Left colon (tissue), 2 donors: ENCODE data around the gene HYAL2. TPM values are rescaled to one million over a fixed set of nuclear protein-coding genes. Genes with fewer than 3 reads are reported as not detected.

Experiments used
- ATAC-seq: fragments of 200-7000 bp; cut with Tn5 transposase; one replicate; pipeline ENCODE4 v1.9.1; 2020; ENCODE audit warnings: mild to moderate bottlenecking, moderate library complexity
- DNase-seq, 2 donors: peaks; one replicate each; pipeline ENCODE4 v3.0.0-alpha.2; 2020
- intact Hi-C, 2 donors: fragments of 100-400 bp; cut with DNase I in 1 of 2; cut with micrococcal nuclease in 1 of 2; formaldehyde crosslinking; loops; one replicate each; pipeline versions ENCODE4 v1.11.2 to v1.14.0; 2022; cut with DNase I, micrococcal nuclease
- total RNA-seq, 2 donors: library from RNA; stranded (reverse); fragmentation: NEBNext Ultra II Directional; extraction: Animal tissue kit (Norgen Biotek cat#: 25700); gene quantifications; one replicate each; pipeline ENCODE4 v1.2.1, GENCODE V29; 2021
- donor health status: DM: no; HTN: no; CAD: no.
- donor health status: DM: yes; HTN: yes; CAD: no.

The HYAL2 gene
- total RNA-seq, 2 donors from 2014 or later = 27.9 to 34.7 TPM

DNA sequence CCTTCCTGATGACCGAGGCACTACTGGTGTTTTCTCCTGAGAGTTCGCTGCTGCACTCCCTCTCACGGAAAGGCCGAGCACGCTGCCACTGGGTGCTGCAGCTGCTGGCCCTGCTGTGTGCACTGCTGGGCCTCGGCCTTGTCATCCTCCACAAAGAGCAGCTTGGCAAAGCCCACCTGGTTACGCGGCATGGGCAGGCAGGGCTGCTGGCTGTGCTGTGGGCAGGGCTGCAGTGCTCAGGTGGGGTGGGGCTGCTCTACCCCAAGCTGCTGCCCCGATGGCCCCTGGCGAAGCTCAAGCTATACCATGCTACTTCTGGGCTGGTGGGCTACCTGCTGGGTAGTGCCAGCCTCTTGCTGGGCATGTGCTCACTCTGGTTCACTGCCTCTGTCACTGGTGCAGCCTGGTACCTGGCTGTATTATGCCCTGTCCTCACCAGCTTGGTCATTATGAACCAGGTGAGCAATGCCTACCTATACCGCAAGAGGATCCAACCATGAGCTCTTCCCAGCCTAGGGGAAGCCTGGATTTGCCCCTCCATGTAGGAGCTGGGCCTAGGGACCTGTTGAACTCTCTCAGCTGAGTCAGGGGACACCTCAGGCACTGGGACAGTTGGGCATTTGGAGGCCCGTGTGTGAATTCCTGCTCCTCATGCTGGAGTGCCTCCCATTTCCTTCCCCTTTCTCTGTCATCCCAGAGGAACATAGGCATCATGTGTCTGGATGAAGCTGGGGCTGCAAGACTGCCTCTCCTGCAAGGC is 30.9 kb upstream of the HYAL2 start:
- intact Hi-C loops = loop anchor here in 1 of 2 donors (10.0 kb wide), 1 partner anchor 201 kb away; no protein-coding TSS in a partner anchor
- ATAC-seq (no peak), DNase-seq (no peak)

GRCh38 chr3:50352781-50353180 is 30.2 kb upstream of the HYAL2 start:
- intact Hi-C loops = loop anchor here in 1 of 2 donors (10.0 kb wide), 1 partner anchor 202 kb away; no protein-coding TSS in a partner anchor
- DNase-seq (no peak), ATAC-seq (peak; percentile 5)

DNA sequence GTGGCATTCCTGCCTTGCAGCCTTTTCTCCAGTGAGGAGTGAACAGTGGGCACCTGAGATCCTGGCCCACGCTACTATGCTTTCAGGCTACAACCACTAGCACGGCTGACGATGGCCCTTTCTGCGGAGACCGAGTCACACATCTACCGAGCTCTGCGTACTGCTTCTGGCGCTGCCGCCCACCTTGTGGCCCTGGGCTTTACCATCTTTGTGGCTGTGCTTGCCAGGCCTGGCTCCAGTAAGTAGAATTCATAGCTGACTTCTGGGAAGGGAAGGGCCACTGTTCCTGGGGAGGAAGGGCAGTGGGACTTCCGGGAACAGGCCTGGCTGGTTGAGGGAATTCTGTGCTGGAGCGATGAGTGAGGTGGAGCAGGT is 28.8 kb upstream of the HYAL2 start:
- DNase-seq (no peak), ATAC-seq (no peak)

DNA sequence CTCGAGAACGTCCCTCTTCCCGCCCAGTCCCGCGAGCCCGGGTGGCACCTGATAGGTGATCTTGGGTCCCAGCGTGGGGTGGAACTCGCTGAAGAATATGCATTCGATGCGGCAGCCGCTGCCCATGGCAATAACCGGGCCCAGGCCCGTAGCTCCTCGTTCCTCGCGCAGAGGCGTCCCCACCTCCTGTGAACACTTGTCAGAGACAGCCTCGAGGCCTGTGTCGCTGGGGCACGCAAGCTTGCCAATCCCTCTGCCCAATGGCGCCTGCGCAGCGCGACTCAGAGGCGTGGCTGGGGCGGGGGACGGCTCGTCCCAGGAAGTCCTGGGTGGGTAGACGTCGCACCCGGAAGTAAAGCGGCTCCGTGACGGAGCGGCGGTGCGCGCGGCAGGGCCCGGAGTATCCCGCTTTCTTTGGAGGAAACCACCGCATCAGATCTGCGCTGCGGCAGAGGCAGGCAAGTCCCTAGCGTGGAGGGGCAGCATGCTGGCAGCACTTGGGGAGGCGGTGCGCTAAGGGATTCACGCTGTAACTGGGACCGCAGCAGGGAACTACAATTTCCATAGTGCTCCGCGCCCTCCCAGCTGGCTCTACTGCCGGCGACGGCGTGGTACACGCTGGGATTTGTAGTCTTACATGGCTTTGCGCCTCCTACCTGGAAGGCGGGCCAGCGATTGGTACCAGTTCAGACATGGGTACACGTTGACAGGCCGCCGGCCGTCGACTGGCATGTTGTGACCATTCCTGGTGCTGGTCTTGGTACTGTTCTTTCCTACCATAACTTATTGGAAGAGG is 28.2 kb upstream of the HYAL2 start, which contains the start of the genes CYB561D2 and NPRL2:
TSS of gene CYB561D2 (plus strand) at position 336 of the 796 bp plus-strand sequence. CDS start 572 bp downstream, outside the sequence.
TSS of gene NPRL2 (minus strand) at position 249 of the 796 bp plus-strand sequence. CDS start at position 126, 123 bp downstream.
- ATAC-seq = peak; percentile 90
- DNase-seq = peak; percentile 97 to 98
- intact Hi-C loops = loop anchor here in 1 of 2 donors (10.0 kb wide), 1 partner anchor 204 kb away; no protein-coding TSS in a partner anchor

More for the DNA sequence above, 28.8 kb upstream of the HYAL2 start:
- intact Hi-C loops = loop anchor here in 1 of 2 donors (10.0 kb wide), 1 partner anchor 203 kb away; no protein-coding TSS in a partner anchor

DNA sequence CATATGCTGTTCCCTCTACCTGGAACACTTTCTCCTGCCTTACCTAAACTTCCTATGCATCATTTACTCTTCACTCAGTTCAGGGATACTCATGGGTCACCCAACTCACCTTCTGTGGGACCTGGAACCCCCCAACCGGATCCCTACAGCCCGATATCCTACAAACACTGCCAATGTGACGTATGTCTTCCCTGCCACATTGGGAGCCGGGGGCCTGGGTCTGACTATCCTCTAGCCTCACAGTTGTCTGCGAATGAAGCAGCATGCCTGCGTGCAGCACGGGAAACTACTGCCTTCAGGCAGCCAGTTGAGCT is 27.6 kb upstream of the HYAL2 start:
- ATAC-seq = no peak

DNA sequence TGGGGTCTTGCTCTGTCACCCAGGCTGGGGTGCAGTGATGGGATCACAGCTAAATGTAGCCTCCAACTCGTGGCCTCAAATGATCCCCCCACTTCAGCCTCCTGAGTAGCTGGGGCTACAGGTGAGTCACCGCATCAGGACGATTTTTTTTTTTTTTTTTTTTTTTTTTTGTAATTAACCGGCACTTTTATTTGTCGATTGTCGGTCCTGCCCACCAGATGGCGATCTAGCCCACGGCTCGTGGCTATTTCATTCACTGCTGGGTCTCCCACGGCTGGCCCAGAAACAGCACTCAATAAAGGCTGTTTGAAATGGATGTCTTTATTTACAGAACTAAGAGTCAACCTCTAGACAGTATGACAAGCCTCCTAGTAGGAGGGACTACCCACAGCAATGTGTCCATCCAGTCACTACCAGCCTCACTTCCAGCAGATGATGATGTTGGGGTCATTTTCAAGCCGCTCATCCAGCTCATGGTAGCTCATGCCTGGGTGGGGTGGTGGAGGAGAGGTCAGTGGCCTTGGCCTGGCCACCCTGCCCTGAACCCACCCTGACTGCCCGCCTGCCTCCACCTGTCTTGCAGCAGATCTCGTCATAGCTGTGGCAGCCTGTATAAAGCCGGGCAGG is 24.8 kb upstream of the HYAL2 start:
- intact Hi-C loops = no loop called here
- DNase-seq (peak in 1 of 2 donors; percentile 77), ATAC-seq (peak; percentile 8)

More for the DNA sequence above, 27.6 kb upstream of the HYAL2 start:
- intact Hi-C loops = loop anchor here in 1 of 2 donors (10.0 kb wide), 1 partner anchor 205 kb away; no protein-coding TSS in a partner anchor
- no peak for DNase-seq

- intact Hi-C loops = no loop called here
- DNase-seq (peak; percentile 72 to 79), ATAC-seq (peak; percentile 52)
These were observed 23.2 kb upstream of the HYAL2 start, which contains the start of gene ZMYND10 for GRCh38 chr3:50345586-50346234. Gene ZMYND10, minus strand, starts transcription at chr3:50345732. Its CDS starts 153 bp downstream, at chr3:50345579.

GRCh38 chr3:50345008-50345407 is 22.5 kb upstream of the HYAL2 start:
- DNase-seq (no peak), ATAC-seq (no peak)
- intact Hi-C loops = no loop called here

DNA sequence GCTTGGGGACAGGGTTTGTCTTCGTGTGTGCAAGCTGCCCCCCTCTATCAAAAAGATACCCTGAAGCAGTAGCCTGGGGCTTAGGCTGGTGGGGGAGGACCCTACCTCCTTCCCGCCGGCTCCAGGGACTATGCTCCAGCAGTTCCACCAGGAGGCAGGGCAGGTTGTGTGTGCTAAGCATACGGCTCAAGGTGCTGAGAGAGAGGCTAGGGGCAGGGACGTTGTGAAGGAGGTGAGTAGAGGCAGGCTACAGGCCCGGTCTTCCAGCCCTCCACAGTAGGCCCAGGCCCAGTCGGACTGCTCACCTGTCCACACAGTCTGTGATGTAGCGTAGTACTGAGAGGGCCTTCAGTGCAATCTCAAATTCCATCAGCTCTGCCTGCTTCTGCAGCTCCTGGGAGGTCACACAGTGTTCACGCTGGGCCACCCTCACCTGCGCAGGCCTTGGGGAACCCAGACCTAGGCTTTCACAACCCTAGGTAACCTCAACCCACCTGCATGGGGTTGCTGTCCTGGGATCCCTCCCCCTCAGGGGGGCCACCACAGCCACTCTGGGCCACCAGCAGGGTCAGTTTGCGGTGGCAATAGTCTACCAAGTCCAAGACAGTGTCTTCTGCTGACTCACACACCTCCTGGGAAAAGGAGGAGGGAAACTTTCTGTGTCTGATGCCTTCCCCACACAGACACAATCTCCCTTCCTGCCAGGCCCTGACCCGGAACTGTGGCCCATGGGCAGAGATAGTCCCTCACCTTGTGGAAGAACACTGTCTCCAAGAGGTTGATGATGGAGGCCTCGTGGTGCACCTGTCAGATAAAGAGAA is 20.5 kb upstream of the HYAL2 start:
- no peak for ATAC-seq
- intact Hi-C loops = no loop called here
- no peak for DNase-seq

GRCh38 chr3:50341996-50342650 is 19.6 kb upstream of the HYAL2 start:
- intact Hi-C loops = no loop called here
- no peak for DNase-seq
- ATAC-seq = no peak

GRCh38 chr3:50341537-50341936 is 19.0 kb upstream of the HYAL2 start:
- intact Hi-C loops = no loop called here
- ATAC-seq = no peak
- no peak for DNase-seq

DNA sequence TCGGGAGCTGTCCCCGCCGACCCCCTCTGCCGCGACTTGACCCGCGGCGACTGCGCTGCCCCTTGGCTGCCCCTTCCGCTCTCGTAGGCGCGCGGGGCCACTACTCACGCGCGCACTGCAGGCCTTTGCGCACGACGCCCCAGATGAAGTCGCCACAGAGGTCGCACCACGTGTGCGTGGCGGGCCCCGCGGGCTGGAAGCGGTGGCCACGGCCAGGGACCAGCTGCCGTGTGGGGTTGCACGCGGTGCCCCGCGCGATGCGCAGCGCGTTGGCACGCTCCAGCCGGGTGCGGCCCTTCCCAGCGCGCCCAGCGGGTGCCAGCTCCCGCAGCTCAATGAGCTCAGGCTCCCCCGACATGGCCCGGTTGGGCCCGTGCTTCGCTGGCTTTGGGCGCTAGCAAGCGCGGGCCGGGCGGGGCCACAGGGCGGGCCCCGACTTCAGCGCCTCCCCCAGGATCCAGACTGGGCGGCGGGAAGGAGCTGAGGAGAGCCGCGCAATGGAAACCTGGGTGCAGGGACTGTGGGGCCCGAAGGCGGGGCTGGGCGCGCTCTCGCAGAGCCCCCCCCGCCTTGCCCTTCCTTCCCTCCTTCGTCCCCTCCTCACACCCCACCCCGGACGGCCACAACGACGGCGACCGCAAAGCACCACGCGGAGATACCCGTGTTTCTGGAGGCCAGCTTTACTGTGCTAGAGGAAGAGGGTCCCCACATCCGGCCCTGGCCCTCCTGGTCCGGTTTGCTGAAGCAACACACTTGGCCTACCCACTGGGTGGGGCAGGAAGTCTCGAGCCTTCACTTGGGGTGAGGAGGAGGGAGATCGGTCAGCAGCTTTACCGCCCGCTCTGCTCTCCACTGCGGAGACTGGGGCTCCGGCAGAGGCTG is 18.1 kb upstream of the HYAL2 start, which contains the start of gene RASSF1:
TSS of gene RASSF1 (minus strand) at position 389 of the 882 bp plus-strand sequence. CDS start at position 358, 31 bp downstream.
- peak; percentile 33 for ATAC-seq
- intact Hi-C loops = no loop called here
- DNase-seq = peak; percentile 79 to 84

DNA sequence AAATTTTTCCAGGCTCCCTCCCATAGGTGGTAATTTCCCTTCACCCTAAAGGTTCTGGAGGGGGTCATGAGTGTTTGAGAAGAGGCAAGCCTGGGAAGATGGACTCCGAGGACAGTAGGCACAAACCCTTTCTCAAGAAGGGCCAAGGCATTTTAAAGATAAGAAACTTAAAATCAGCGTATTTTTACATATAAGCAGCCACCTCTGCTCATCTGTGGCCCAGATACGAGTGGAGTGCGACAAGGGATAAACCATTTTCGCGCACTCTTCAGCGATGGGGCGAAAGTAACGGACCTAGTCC is 17.6 kb upstream of the HYAL2 start:
- DNase-seq (no peak), ATAC-seq (no peak)
- intact Hi-C loops = no loop called here

DNA sequence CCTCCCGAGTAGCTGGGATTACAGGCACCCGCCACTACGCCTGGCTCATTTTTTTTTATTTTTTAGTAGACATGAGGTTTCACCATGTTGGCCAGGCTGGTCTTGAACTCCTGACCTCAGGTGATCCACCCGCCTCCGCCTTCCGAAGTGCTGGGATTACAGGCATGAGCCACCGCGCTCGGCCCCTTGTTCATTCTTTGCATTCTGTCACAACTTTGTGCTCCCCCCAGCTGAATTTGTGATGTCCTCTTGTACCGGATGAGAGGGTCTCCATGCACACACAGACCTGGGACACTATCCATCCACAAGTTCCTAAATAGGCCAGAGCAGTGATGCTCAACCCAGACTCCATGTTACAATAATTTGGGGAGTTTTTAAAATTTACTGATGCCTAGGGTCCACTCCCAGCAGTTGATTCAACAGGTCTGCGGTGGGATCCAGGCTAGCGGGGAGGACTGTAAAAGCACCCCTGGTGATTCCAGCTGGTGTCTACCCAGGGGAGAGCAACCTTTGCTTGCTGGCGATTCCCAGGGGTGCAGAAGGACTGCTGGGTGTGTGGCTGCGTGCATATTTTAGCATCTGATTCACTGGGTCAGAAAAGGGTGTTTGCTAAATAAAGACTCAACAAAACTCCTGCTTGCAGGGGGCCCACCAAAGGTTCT is 17.1 kb upstream of the HYAL2 start:
- ATAC-seq (no peak), DNase-seq (no peak)
- intact Hi-C loops = no loop called here

- DNase-seq (no peak), ATAC-seq (no peak)
- intact Hi-C loops = no loop called here
These were observed 16.4 kb upstream of the HYAL2 start for GRCh38 chr3:50338965-50339364.
